Karpas-422 (cell line): ENCODE measurements around the gene AK1. TPM values are rescaled to one million over a fixed set of nuclear protein-coding genes. Genes with fewer than 3 reads are reported as not detected.
"Not testable (repeated sequence)": the region's sequence is repeated elsewhere in the genome, so short reads cannot be mapped to it uniquely, and the experiment has no call there.

Experiments
- DNase-seq: peaks from one replicate; pipeline ENCODE4 v3.0.0-alpha.2; 2015
- H2AFZ ChIP-seq: fragments of 200-600 bp; sonication (generic); 2 replicates; pipeline ENCODE4 v1.6.1; 2014; ENCODE audit warnings: antibody characterized with exemption, low read length, mixed read lengths
- H3K27ac ChIP-seq: fragments of 200-600 bp; sonication (generic); 2 replicates; pipeline ENCODE4 v1.5.1; 2014; ENCODE audit warnings: mild to moderate bottlenecking, low read length, moderate library complexity
- H3K27me3 ChIP-seq: fragments of 200-600 bp; sonication (generic); 2 replicates; pipeline ENCODE4 v1.6.1; 2014; ENCODE audit warnings: low read length, mixed read lengths
- H3K36me3 ChIP-seq: fragments of 200-600 bp; sonication (generic); 2 replicates; pipeline ENCODE4 v1.6.1; 2014; ENCODE audit warnings: low read length, mixed read lengths; ENCODE audit not compliant: insufficient read depth
- H3K4me1 ChIP-seq: fragments of 200-600 bp; sonication (generic); 2 replicates; pipeline ENCODE4 v1.6.1; 2014; ENCODE audit warnings: mild to moderate bottlenecking, low read length, mixed read lengths
- H3K4me2 ChIP-seq: fragments of 200-600 bp; sonication (generic); 2 replicates; pipeline ENCODE4 v1.6.1; 2014; ENCODE audit warnings: low read length, low read depth, mild to moderate bottlenecking; ENCODE audit not compliant: poor library complexity, severe bottlenecking
- H3K4me3 ChIP-seq: fragments of 200-600 bp; sonication (generic); 2 replicates; pipeline ENCODE4 v1.5.1; 2014; ENCODE audit warnings: mild to moderate bottlenecking, antibody characterized with exemption, low read length, mixed read lengths
- H3K79me2 ChIP-seq: fragments of 200-600 bp; sonication (generic); 2 replicates; pipeline ENCODE4 v1.6.1; 2014; ENCODE audit warnings: mild to moderate bottlenecking, low read length, mixed read lengths
- H3K9ac ChIP-seq: fragments of 200-600 bp; sonication (generic); 2 replicates; pipeline ENCODE4 v1.6.0; 2014; ENCODE audit warnings: low read length
- H3K9me2 ChIP-seq: fragments of 200-600 bp; sonication (generic), shearing (Covaris generic); replicated peaks from 2 replicates; pipeline ENCODE4 v1.6.0; 2014; ENCODE audit warnings: mild to moderate bottlenecking, low read length, moderate library complexity; ENCODE audit not compliant: insufficient read depth
- H3K9me3 ChIP-seq: fragments of 300-700, 200-600 bp; sonication (generic); 2 replicates; pipeline ENCODE4 v1.6.1; 2014; ENCODE audit warnings: low read length, mixed read lengths
- H4K20me1 ChIP-seq: fragments of 200-600 bp; sonication (generic); 2 replicates; pipeline ENCODE4 v1.6.1; 2014; ENCODE audit warnings: mild to moderate bottlenecking, antibody characterized with exemption, low read length, low read depth; ENCODE audit not compliant: insufficient read depth
- total RNA-seq: library from RNA; depleted of rRNA; stranded (reverse); fragments of >200 nt; shearing (Covaris generic); gene quantifications from 2 replicates; pipeline ENCODE4 v1.2.3, GENCODE V29; 2014; ENCODE audit warnings: low replicate concordance

AK1 gene
- total RNA-seq, 1 experiment from 2014 or later: 1.0 TPM

- Histone ChIP-seq H4K20me1 (no peaks in the 10 kb centered on the region), H3K9me2 (no peaks in the 10 kb centered on the region), H3K79me2 (no peaks in the 10 kb centered on the region), H3K9me3 (no peaks in the 10 kb centered on the region), H3K27me3 (no peaks in the 10 kb centered on the region), H3K4me1 (peaks cover 9% of the 10 kb centered on the region), H3K36me3 (no peaks in the 10 kb centered on the region), H3K4me2 (no peak overlapping the region), H3K27ac (no peak overlapping the region), H3K9ac (no peak overlapping the region; the same call in 1 of the 2 replicates), H2AFZ (no peak overlapping the region), H3K4me3 (no peak overlapping the region)
- no peak for DNase-seq
These were observed 40.1 kb downstream of the AK1 start for GRCh38 chr9:127837346-127837745.

GRCh38 chr9:127836561-127836960, 40.9 kb downstream of the AK1 start:
- not testable (repeated sequence) for H3K4me2 ChIP-seq, DNase-seq, H3K36me3 ChIP-seq, H3K27me3 ChIP-seq, H3K79me2 ChIP-seq, H4K20me1 ChIP-seq, H3K9me2 ChIP-seq, H3K9me3 ChIP-seq, H3K4me3 ChIP-seq, H3K9ac ChIP-seq, H3K27ac ChIP-seq, H3K4me1 ChIP-seq, H2AFZ ChIP-seq

GRCh38 chr9:127835991-127836516, 41.4 kb downstream of the AK1 start:
- no peak for DNase-seq
- H2AFZ ChIP-seq: no peak overlapping the region
- no peaks in the 10 kb centered on the region for H3K9me2 ChIP-seq
- no peak overlapping the region for H3K4me3 ChIP-seq
- H3K4me2 ChIP-seq: no peak overlapping the region
- no peaks in the 10 kb centered on the region for H3K36me3 ChIP-seq
- no peaks in the 10 kb centered on the region for H4K20me1 ChIP-seq
- H3K27me3 ChIP-seq: no peaks in the 10 kb centered on the region
- H3K9me3 ChIP-seq: no peaks in the 10 kb centered on the region
- H3K9ac ChIP-seq: no peak overlapping the region
- no peak overlapping the region for H3K27ac ChIP-seq
- peaks cover 9% of the 10 kb centered on the region for H3K4me1 ChIP-seq
- no peaks in the 10 kb centered on the region for H3K79me2 ChIP-seq

DNA sequence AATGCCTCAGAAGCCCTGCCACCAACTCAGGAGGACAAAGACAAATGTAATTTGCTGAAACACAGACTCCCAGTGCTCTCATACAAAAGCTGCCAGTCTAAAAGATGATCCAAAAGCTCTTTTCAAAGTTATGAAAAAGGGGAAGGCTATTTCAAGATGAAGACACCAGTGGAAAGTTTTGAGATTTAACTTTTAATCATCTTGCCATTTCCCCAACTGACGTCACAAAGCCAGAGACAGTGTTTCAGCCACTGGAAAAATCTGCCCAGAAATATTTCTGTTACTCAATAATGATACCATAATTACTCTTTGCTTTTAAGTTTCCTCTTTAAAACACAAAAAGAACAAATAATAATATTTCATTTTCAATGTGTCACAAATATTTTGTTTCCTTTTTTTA, 43.9 kb downstream of the AK1 start:
- DNase-seq: no peak
- Histone ChIP-seq H2AFZ (no peak overlapping the region), H3K79me2 (no peaks in the 10 kb centered on the region), H3K36me3 (no peaks in the 10 kb centered on the region), H3K9me3 (no peaks in the 10 kb centered on the region), H3K4me1 (peaks cover 9% of the 10 kb centered on the region), H3K4me2 (no peak overlapping the region), H3K4me3 (no peak overlapping the region), H3K9me2 (no peaks in the 10 kb centered on the region), H3K9ac (no peak overlapping the region), H4K20me1 (no peaks in the 10 kb centered on the region), H3K27ac (no peak overlapping the region), H3K27me3 (no peaks in the 10 kb centered on the region)

DNA sequence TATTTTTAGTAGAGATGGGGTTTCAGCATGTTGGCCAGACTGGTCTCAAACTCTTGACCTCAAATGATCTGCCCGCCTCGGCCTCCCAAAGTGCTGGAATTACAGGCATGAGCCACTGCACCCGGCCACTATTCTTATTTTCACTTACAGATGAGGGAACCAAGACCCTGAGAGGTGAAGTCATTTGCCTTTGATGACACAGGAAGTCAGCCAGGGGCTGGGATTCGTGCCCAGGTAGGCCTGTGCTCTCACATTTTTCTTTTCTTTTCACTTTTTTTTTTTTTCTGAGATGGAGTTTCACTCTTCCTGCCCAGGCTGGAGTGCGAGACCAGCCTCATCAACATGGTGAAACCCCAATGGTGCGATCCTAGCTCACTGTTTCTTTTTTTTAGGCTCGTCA, 45.2 kb downstream of the AK1 start:
- Histone ChIP-seq H3K4me2 (no peak overlapping the region), H3K36me3 (no peaks in the 10 kb centered on the region), H3K4me3 (no peak overlapping the region), H3K9me2 (no peaks in the 10 kb centered on the region), H4K20me1 (no peaks in the 10 kb centered on the region), H3K4me1 (peaks cover 2% of the 10 kb centered on the region), H3K27ac (no peak overlapping the region), H3K9ac (no peak overlapping the region), H3K79me2 (no peaks in the 10 kb centered on the region), H3K27me3 (no peaks in the 10 kb centered on the region), H3K9me3 (no peaks in the 10 kb centered on the region), H2AFZ (no peak overlapping the region)
- DNase-seq: no peak

- H3K9ac ChIP-seq: no peak overlapping the region
- H3K4me1 ChIP-seq: no peaks in the 10 kb centered on the region
- H3K9me3 ChIP-seq: no peaks in the 10 kb centered on the region
- no peaks in the 10 kb centered on the region for H3K79me2 ChIP-seq
- H3K4me2 ChIP-seq: no peak overlapping the region
- H3K4me3 ChIP-seq: no peak overlapping the region
- H2AFZ ChIP-seq: no peak overlapping the region
- H3K27ac ChIP-seq: no peak overlapping the region
- DNase-seq: no peak
- no peaks in the 10 kb centered on the region for H3K9me2 ChIP-seq
- no peaks in the 10 kb centered on the region; the same call in 1 of the 2 replicates for H4K20me1 ChIP-seq
- no peaks in the 10 kb centered on the region for H3K27me3 ChIP-seq
- H3K36me3 ChIP-seq: no peaks in the 10 kb centered on the region
These were observed 48.1 kb downstream of the AK1 start for GRCh38 chr9:127829205-127829906.

DNA sequence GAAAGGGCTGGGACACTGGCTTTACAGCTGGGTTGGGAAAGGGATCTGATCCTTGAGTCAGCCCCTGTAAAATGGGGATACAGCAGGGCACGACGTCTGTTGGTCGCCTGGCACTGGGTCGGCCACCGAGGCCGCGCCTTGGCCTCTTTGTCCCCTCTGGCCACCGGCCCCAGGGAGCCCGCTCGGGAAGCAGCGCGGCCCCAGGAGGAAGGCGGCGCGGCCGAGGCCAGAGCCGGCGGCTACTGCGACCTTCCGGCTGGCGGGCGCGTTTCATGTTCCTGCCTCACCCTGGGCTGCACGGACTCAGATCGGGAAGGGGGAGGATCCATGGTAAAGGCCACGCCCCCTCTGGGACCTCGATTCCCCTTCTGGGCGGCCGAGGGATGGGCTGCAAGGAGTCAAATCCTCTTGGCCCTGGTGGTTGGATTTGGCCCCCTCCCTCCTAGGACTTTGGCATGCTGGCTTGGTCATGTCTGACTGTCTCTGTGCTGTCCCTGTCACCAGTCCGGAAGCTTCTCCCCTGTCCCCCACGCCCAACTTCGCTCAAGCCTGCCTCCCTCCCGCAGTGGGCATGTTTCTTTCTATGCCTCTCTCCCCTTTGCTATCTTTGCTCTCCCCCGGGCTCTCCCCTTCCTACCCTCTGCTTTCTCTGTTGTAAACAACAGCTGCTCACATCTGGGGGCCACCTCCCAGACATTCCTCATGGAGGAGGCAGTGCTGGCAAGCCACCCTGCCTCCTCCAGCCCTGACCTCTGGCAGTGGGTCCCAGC, 49.0 kb downstream of the AK1 start:
- no peak overlapping the region for H3K9ac ChIP-seq
- no peak overlapping the region for H2AFZ ChIP-seq
- no peak overlapping the region for H3K27ac ChIP-seq
- H4K20me1 ChIP-seq: no peaks in the 10 kb centered on the region; the same call in 1 of the 2 replicates
- no peaks in the 10 kb centered on the region for H3K9me3 ChIP-seq
- no peaks in the 10 kb centered on the region for H3K27me3 ChIP-seq
- no peak for DNase-seq
- no peak overlapping the region for H3K4me3 ChIP-seq
- no peaks in the 10 kb centered on the region for H3K9me2 ChIP-seq
- H3K4me1 ChIP-seq: no peaks in the 10 kb centered on the region
- H3K4me2 ChIP-seq: no peak overlapping the region
- H3K79me2 ChIP-seq: no peaks in the 10 kb centered on the region
- no peaks in the 10 kb centered on the region for H3K36me3 ChIP-seq

- Histone ChIP-seq H2AFZ (no peak overlapping the region), H3K9me2 (no peaks in the 10 kb centered on the region), H3K9ac (no peak overlapping the region), H4K20me1 (no peaks in the 10 kb centered on the region; the same call in 1 of the 2 replicates), H3K27me3 (no peaks in the 10 kb centered on the region), H3K4me2 (no peak overlapping the region), H3K79me2 (no peaks in the 10 kb centered on the region), H3K4me3 (no peak overlapping the region), H3K4me1 (no peaks in the 10 kb centered on the region), H3K9me3 (no peaks in the 10 kb centered on the region), H3K36me3 (no peaks in the 10 kb centered on the region), H3K27ac (no peak overlapping the region)
- DNase-seq: no peak
These were observed 51.1 kb downstream of the AK1 start for GRCh38 chr9:127826253-127826913.
